Astrocyte (in vitro differentiated cells and primary cell): ENCODE results near the gene CELF4. TPM values are rescaled to one million over a fixed set of nuclear protein-coding genes. Genes with fewer than 3 reads are reported as not detected.

Experiments
- DNase-seq: peaks from one replicate; pipeline ENCODE4 v3.0.0-alpha.2; 2010; ENCODE audit warnings: low read depth
- FAIRE-seq: peaks from 2 replicates; lab custom pipeline; 2011; peaks lifted over from hg19 to GRCh38; lab: Jason Lieb, UNC
- H2AFZ ChIP-seq: 2 replicates; pipeline ENCODE4 v1.6.0; 2012; ENCODE audit warnings: low read depth, low read length, inconsistent platforms
- H3K27ac ChIP-seq: 2 replicates; pipeline ENCODE4 v1.5.1; 2011; ENCODE audit warnings: low read depth, low read length, inconsistent platforms
- H3K27me3 ChIP-seq: 2 replicates; pipeline ENCODE4 v1.6.0; 2011; ENCODE audit warnings: low read length, inconsistent platforms; ENCODE audit not compliant: insufficient read depth
- H3K36me3 ChIP-seq: 2 replicates; pipeline ENCODE4 v1.5.1; 2011; ENCODE audit warnings: low read length, inconsistent platforms; ENCODE audit not compliant: insufficient read depth
- H3K4me1 ChIP-seq: 2 replicates; pipeline ENCODE4 v1.5.1; 2011; ENCODE audit warnings: low read length, inconsistent platforms; ENCODE audit not compliant: insufficient read depth
- H3K4me2 ChIP-seq: 2 replicates; pipeline ENCODE4 v1.6.0; 2012; ENCODE audit warnings: low read length, inconsistent platforms
- H3K4me3 ChIP-seq: 2 replicates; pipeline ENCODE4 v1.5.1; 2011; ENCODE audit warnings: low read depth, mild to moderate bottlenecking, low read length, inconsistent platforms; ENCODE audit not compliant: insufficient read depth
- H3K79me2 ChIP-seq: 2 replicates; pipeline ENCODE4 v1.6.0; 2012; ENCODE audit warnings: mild to moderate bottlenecking, low read length, inconsistent platforms; ENCODE audit not compliant: insufficient read depth
- H3K9ac ChIP-seq: 2 replicates; pipeline ENCODE4 v1.6.0; 2012; ENCODE audit warnings: mild to moderate bottlenecking, low read length, inconsistent platforms
- H3K9me3 ChIP-seq: 2 replicates; pipeline ENCODE4 v1.5.1; 2012; ENCODE audit warnings: low read depth, mild to moderate bottlenecking, low read length, inconsistent platforms; ENCODE audit not compliant: insufficient read depth
- H4K20me1 ChIP-seq: 2 replicates; pipeline ENCODE4 v1.6.0; 2012; ENCODE audit warnings: low read length, inconsistent platforms; ENCODE audit not compliant: insufficient read depth
- H3K27ac Mint-ChIP-seq: one replicate; pipeline ENCODE4 v1.8.0; 2021; ENCODE audit warnings: mild to moderate bottlenecking, mixed read lengths; ENCODE audit not compliant: unreplicated experiment
- H3K27me3 Mint-ChIP-seq: one replicate; pipeline ENCODE4 v1.8.0; 2021; ENCODE audit warnings: low read depth, mixed read lengths; ENCODE audit not compliant: unreplicated experiment
- H3K36me3 Mint-ChIP-seq: one replicate; pipeline ENCODE4 v1.8.0; 2021; ENCODE audit warnings: low read depth, mixed read lengths; ENCODE audit not compliant: unreplicated experiment
- H3K4me1 Mint-ChIP-seq: one replicate; pipeline ENCODE4 v1.8.0; 2021; ENCODE audit warnings: low read depth, mixed read lengths; ENCODE audit not compliant: unreplicated experiment
- H3K4me3 Mint-ChIP-seq: one replicate; pipeline ENCODE4 v1.8.0; 2021; ENCODE audit warnings: mild to moderate bottlenecking, moderate library complexity, mixed read lengths; ENCODE audit not compliant: unreplicated experiment
- H3K9me3 Mint-ChIP-seq: one replicate; pipeline ENCODE4 v1.8.0; 2021; ENCODE audit warnings: mild to moderate bottlenecking, mixed read lengths; ENCODE audit not compliant: unreplicated experiment
- CTCF ChIP-seq: IDR thresholded peaks from 2 replicates; pipeline ENCODE4 v1.5.1; 2011; ENCODE audit warnings: low read depth, mild to moderate bottlenecking, inconsistent platforms, low read length, moderate library complexity; ENCODE audit not compliant: insufficient read depth
- EZH2 ChIP-seq: IDR thresholded peaks from 2 replicates; pipeline ENCODE4 v1.6.1; 2012; ENCODE audit warnings: mild to moderate bottlenecking, low read length, inconsistent platforms; ENCODE audit not compliant: insufficient read depth
- total RNA-seq: library from RNA; stranded (reverse); gene quantifications from 2 replicates; pipeline ENCODE4 v1.2.1, GENCODE V29; 2021

CELF4 gene
- total RNA-seq, 1 donor from 2014 or later: 0.16 TPM

GRCh38 chr18:37481491-37481890, 84.1 kb downstream of the CELF4 start:
- H4K20me1 ChIP-seq: no peaks in the 10 kb centered on the region
- H3K9me3 ChIP-seq: no peaks in the 10 kb centered on the region
- Mint-ChIP-seq H3K4me3 (no peak overlapping the region), H3K27ac (no peak overlapping the region), H3K9me3 (peaks cover 3% of the 10 kb centered on the region), H3K27me3 (peaks cover 72% of the 10 kb centered on the region), H3K36me3 (no peaks in the 10 kb centered on the region), H3K4me1 (no peaks in the 10 kb centered on the region)
- no peak overlapping the region for H3K4me2 ChIP-seq
- H3K9ac ChIP-seq: no peak overlapping the region
- DNase-seq: no peak
- H3K4me1 ChIP-seq: no peaks in the 10 kb centered on the region
- H3K27me3 ChIP-seq: peaks cover 15% of the 10 kb centered on the region
- no peak for FAIRE-seq
- no peaks in the 10 kb centered on the region for H3K36me3 ChIP-seq
- TF ChIP-seq CTCF (no peak), EZH2 (no peak)
- H3K79me2 ChIP-seq: no peaks in the 10 kb centered on the region
- H2AFZ ChIP-seq: no peak overlapping the region
- H3K27ac ChIP-seq: no peak overlapping the region
- no peak overlapping the region for H3K4me3 ChIP-seq

- H3K4me3 Mint-ChIP-seq: no peak overlapping the region
- DNase-seq: no peak
- H3K9ac ChIP-seq: no peak overlapping the region
- H3K4me3 ChIP-seq: no peak overlapping the region
- peaks cover 13% of the 10 kb centered on the region for H3K27me3 ChIP-seq
- H3K9me3 Mint-ChIP-seq: peaks cover 3% of the 10 kb centered on the region
- FAIRE-seq: no peak
- peaks cover 72% of the 10 kb centered on the region for H3K27me3 Mint-ChIP-seq
- no peaks in the 10 kb centered on the region for H4K20me1 ChIP-seq
- TF ChIP-seq CTCF (no peak), EZH2 (no peak)
- H3K36me3 Mint-ChIP-seq: no peaks in the 10 kb centered on the region
- no peaks in the 10 kb centered on the region for H3K4me1 Mint-ChIP-seq
- H2AFZ ChIP-seq: no peak overlapping the region
- no peak overlapping the region for H3K27ac ChIP-seq
- H3K27ac Mint-ChIP-seq: no peak overlapping the region
- no peaks in the 10 kb centered on the region for H3K79me2 ChIP-seq
- no peaks in the 10 kb centered on the region for H3K9me3 ChIP-seq
- no peaks in the 10 kb centered on the region for H3K36me3 ChIP-seq
- H3K4me1 ChIP-seq: no peaks in the 10 kb centered on the region
- H3K4me2 ChIP-seq: no peak overlapping the region
These were observed 84.5 kb downstream of the CELF4 start for GRCh38 chr18:37481072-37481471.

GRCh38 chr18:37476611-37477295, 88.8 kb downstream of the CELF4 start:
- H3K27me3 Mint-ChIP-seq: peaks cover 83% of the 10 kb centered on the region
- H3K27ac Mint-ChIP-seq: no peak overlapping the region
- Histone ChIP-seq H3K27me3 (no peaks in the 10 kb centered on the region), H3K4me2 (no peak overlapping the region), H3K9me3 (no peaks in the 10 kb centered on the region), H3K36me3 (no peaks in the 10 kb centered on the region), H3K79me2 (no peaks in the 10 kb centered on the region), H3K27ac (no peak overlapping the region), H2AFZ (no peak overlapping the region), H3K9ac (no peak overlapping the region), H4K20me1 (no peaks in the 10 kb centered on the region), H3K4me1 (no peaks in the 10 kb centered on the region), H3K4me3 (no peak overlapping the region)
- FAIRE-seq (no peak), DNase-seq (no peak)
- no peak for TF ChIP-seq CTCF
- no peak for TF ChIP-seq EZH2
- peaks cover 3% of the 10 kb centered on the region for H3K9me3 Mint-ChIP-seq
- peaks cover 2% of the 10 kb centered on the region for H3K36me3 Mint-ChIP-seq
- H3K4me3 Mint-ChIP-seq: no peak overlapping the region
- no peaks in the 10 kb centered on the region for H3K4me1 Mint-ChIP-seq
